K562 (cell line): ENCODE results near the gene CALD1. TPM values are rescaled to one million over a fixed set of nuclear protein-coding genes. Genes with fewer than 3 reads are reported as not detected.
A peak's percentile ranks its signal among the peaks of the same experiment; 100 is the strongest.

Source experiments
- ATAC-seq: fragments of 200-7000 bp; cut with Tn5 transposase; 3 replicates; pipeline ENCODE4 v1.9.1; 2020; ENCODE audit warnings: moderate library complexity
- Bru-seq: library from RNA; stranded (reverse); fragments of 400-500 nt; gene quantifications from one replicate; lab custom pipeline; 2021; lab: Mats Ljungman, UMichigan
- BruChase-seq, 2 experiments: library from RNA; stranded (reverse); fragments of 400-500 nt; gene quantifications; one replicate each; lab custom pipeline; 2021; lab: Mats Ljungman, UMichigan
- BruUV-seq: library from RNA; stranded (reverse); fragments of 400-500 nt; replicated peaks from 2 replicates; lab custom pipeline; 2021; lab: Mats Ljungman, UMichigan
- CTCF ChIA-PET: fragments of 300-600 bp; formaldehyde crosslinking; extraction: SDS; loops from one replicate; lab custom pipeline; 2021; ENCODE audit warnings: low intra/inter-chr PET ratio; lab: Yijun Ruan, JAX
- POLR2A ChIA-PET: fragments of 300-600, 350-650 bp; sonication (Branson Sonifier 250); formaldehyde crosslinking; extraction: SDS; loops from one replicate; lab custom pipeline; 2021; ENCODE audit warnings: antibody characterized with exemption, inconsistent platforms; lab: Yijun Ruan, JAX
- DNase-seq, 4 experiments: peaks; one replicate each; pipeline versions ENCODE4 v3.0.0 to v3.0.0-alpha.2; 2011 to 2018; ENCODE audit warnings: low spot score in 3 of 4, mixed read lengths in 3 of 4; ENCODE audit errors: extremely low read depth in 1 of 4
- FAIRE-seq: peaks from 2 replicates; lab custom pipeline; 2011; peaks lifted over from hg19 to GRCh38; lab: Jason Lieb, UNC
- H2AFZ ChIP-seq: 2 replicates; pipeline ENCODE4 v1.6.0; 2011; ENCODE audit warnings: low read depth, low read length, control low read depth, inconsistent platforms
- H3K27ac ChIP-seq: fragments of 200-600 bp; 3 replicates; pipeline ENCODE4 v1.8.0; 2011; ENCODE audit warnings: low read depth, mild to moderate bottlenecking, control low read depth, inconsistent platforms, low read length, moderate library complexity, mixed read lengths; ENCODE audit errors: extremely low read depth
- H3K27me3 ChIP-seq, 2 experiments: fragments of 300-600 bp in 1 of 2; 2 replicates in 1 of 2; 3 replicates in 1 of 2; pipeline versions ENCODE4 v1.6.0 to v1.8.0; 2011; ENCODE audit warnings: inconsistent platforms in 2 of 2, low read length in 2 of 2, mild to moderate bottlenecking in 1 of 2, mixed read lengths in 1 of 2, moderate library complexity in 1 of 2; ENCODE audit not compliant: control insufficient read depth in 2 of 2, insufficient read depth in 2 of 2
- H3K36me3 ChIP-seq: fragments of 300-600 bp; 3 replicates; pipeline ENCODE4 v1.8.0; 2011; ENCODE audit warnings: mild to moderate bottlenecking, low read length, inconsistent platforms; ENCODE audit not compliant: control insufficient read depth, insufficient read depth
- H3K4me1 ChIP-seq, 2 experiments: fragments of 200-600 bp in 1 of 2; replicated peaks in 1 of 2; 2 replicates in 1 of 2; 3 replicates in 1 of 2; pipeline versions ENCODE4 v1.5.1 to v1.8.0; 2011; ENCODE audit warnings: inconsistent platforms in 2 of 2, low read length in 2 of 2, mild to moderate bottlenecking in 1 of 2, mixed read lengths in 1 of 2, moderate library complexity in 1 of 2; ENCODE audit not compliant: control insufficient read depth in 2 of 2, insufficient read depth in 2 of 2
- H3K4me2 ChIP-seq: 2 replicates; pipeline ENCODE4 v1.6.1; 2011; ENCODE audit warnings: low read length, control low read depth, inconsistent platforms, mixed read lengths; ENCODE audit not compliant: insufficient read depth
- H3K4me3 ChIP-seq: fragments of 200-600 bp; sonication (generic), shearing (Covaris generic); 2 replicates; pipeline ENCODE4 v1.5.1; 2016; ENCODE audit warnings: control low read depth, inconsistent platforms
- H3K79me2 ChIP-seq: fragments of 200-600 bp; 3 replicates; pipeline ENCODE4 v1.8.0; 2011; ENCODE audit warnings: low read length, inconsistent platforms; ENCODE audit not compliant: control insufficient read depth, insufficient read depth
- H3K9ac ChIP-seq, 2 experiments: 2 replicates each; pipeline versions ENCODE4 v1.6.0 to v1.6.1; 2011; ENCODE audit warnings: low read depth in 2 of 2, low read length in 2 of 2, control low read depth in 1 of 2, inconsistent platforms in 1 of 2, mild to moderate bottlenecking in 1 of 2, mixed read lengths in 1 of 2; ENCODE audit not compliant: insufficient read depth in 1 of 2
- H3K9me1 ChIP-seq: one replicate; pipeline ENCODE4 v1.6.0; 2011; ENCODE audit warnings: inconsistent platforms, mild to moderate bottlenecking, low read length, moderate library complexity; ENCODE audit not compliant: control insufficient read depth, insufficient read depth
- H3K9me3 ChIP-seq: replicated peaks from 2 replicates; pipeline ENCODE4 v1.5.1; 2011; ENCODE audit warnings: low read depth, low read length, inconsistent platforms; ENCODE audit not compliant: control insufficient read depth, insufficient read depth
- H4K20me1 ChIP-seq: replicated peaks from 2 replicates; pipeline ENCODE4 v1.6.1; 2011; ENCODE audit warnings: low read length, inconsistent platforms, mixed read lengths; ENCODE audit not compliant: control insufficient read depth, insufficient read depth
- GTF2E2 ChIP-seq: fragments of 200-800 bp; sonication (Bioruptor generic); IDR thresholded peaks from 2 replicates; pipeline ENCODE4 v1.6.1; 2016; ENCODE audit warnings: missing genetic modification characterization, missing compliant biosample characterization
- KDM4B ChIP-seq, 2 experiments: fragments of 450-650 bp in 1 of 2; sonication (generic) in 1 of 2; IDR thresholded peaks; 2 replicates each; pipeline ENCODE4 v1.6.1; 2016 to 2017; ENCODE audit warnings: borderline replicate concordance in 2 of 2, antibody characterized with exemption in 1 of 2, low read depth in 1 of 2, mild to moderate bottlenecking in 1 of 2
- KLF6 ChIP-seq: fragments of 250-450 bp; sonication (Bioruptor Pico); IDR thresholded peaks from 2 replicates; pipeline ENCODE4 v1.4.0; 2020; ENCODE audit warnings: mild to moderate bottlenecking, moderate library complexity, borderline replicate concordance
- WGBS: fragments of 100-300 bp; shearing (Covaris generic); methylation state at CpG from one replicate; pipeline ENCODE4 v1.1.6; 2016; ENCODE audit warnings: low coverage, mixed read lengths; ENCODE audit not compliant: insufficient coverage; ENCODE audit errors: missing lambda C conversion rate; 5-methylcytosine and 5-hydroxymethylcytosine counted together
- in situ Hi-C: fragments of 300-500 bp; cut with MboI; formaldehyde crosslinking; loops from 4 replicates; pipeline ENCODE4 v1.15.0; 2018; ENCODE audit warnings: inconsistent platforms, mixed read lengths
- intact Hi-C: fragments of 100-400 bp; cut with micrococcal nuclease; formaldehyde crosslinking; loops from 2 replicates; pipeline ENCODE4 v1.14.2; 2022
- long read RNA-seq, 3 experiments: library from polyadenylated mRNA in 2 of 3; library from RNA in 1 of 3; unstranded in 2 of 3; stranded (forward) in 1 of 3; transcript quantifications; one replicate each; pipeline ENCODE4 v2.0.0, GENCODE V29; 2019 to 2022
- polyA minus RNA-seq, 3 experiments: library from RNA; depleted of rRNA, polyadenylated mRNA; stranded (reverse); fragments of >200 nt; gene quantifications; 2 replicates each; pipeline ENCODE4 v1.2.3, GENCODE V29; 2011
- polyA plus RNA-seq, 8 experiments: library from polyadenylated mRNA; depleted of rRNA in 4 of 8; stranded (reverse) in 5 of 8; unstranded in 3 of 8; fragments of >200 nt; fragmentation: Nextera tagmentation in 2 of 8; fragmentation: Illumina TruSeq in 1 of 8; extraction: Ambion mirVana in 2 of 8; extraction: Trizol in 1 of 8; gene quantifications; 2 replicates each; pipeline versions ENCODE4 v1.2.1 to v1.2.3, GENCODE V29; 2011 to 2014; ENCODE audit warnings: inconsistent platforms in 1 of 8, missing spikeins in 1 of 8
- total RNA-seq, 7 experiments: library from RNA; depleted of rRNA in 6 of 7; stranded (reverse); fragments of >200 nt in 6 of 7; fragmentation: Illumina TruSeq in 2 of 7; extraction: Trizol in 2 of 7; gene quantifications; 2 replicates each; pipeline versions ENCODE4 v1.2.1 to v1.2.3, GENCODE V29; 2011 to 2021; ENCODE audit warnings: low replicate concordance in 1 of 7
- TF ChIP-seq, protein P1 (sequence below), 2 experiments: fragments of 450-650 bp; formaldehyde crosslinking in 1 of 2; IDR thresholded peaks; 2 replicates each; pipeline versions ENCODE4 v1.4.0 to v1.6.1; 2014 to 2020; ENCODE audit warnings: mild to moderate bottlenecking in 2 of 2, borderline replicate concordance in 1 of 2, low read depth in 1 of 2

CALD1 gene, protein sequence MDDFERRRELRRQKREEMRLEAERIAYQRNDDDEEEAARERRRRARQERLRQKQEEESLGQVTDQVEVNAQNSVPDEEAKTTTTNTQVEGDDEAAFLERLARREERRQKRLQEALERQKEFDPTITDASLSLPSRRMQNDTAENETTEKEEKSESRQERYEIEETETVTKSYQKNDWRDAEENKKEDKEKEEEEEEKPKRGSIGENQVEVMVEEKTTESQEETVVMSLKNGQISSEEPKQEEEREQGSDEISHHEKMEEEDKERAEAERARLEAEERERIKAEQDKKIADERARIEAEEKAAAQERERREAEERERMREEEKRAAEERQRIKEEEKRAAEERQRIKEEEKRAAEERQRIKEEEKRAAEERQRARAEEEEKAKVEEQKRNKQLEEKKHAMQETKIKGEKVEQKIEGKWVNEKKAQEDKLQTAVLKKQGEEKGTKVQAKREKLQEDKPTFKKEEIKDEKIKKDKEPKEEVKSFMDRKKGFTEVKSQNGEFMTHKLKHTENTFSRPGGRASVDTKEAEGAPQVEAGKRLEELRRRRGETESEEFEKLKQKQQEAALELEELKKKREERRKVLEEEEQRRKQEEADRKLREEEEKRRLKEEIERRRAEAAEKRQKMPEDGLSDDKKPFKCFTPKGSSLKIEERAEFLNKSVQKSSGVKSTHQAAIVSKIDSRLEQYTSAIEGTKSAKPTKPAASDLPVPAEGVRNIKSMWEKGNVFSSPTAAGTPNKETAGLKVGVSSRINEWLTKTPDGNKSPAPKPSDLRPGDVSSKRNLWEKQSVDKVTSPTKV
- total RNA-seq (2011; cell fraction: chromatin; rRNA removed; ENCODE audit: low replicate concordance): 0.65 TPM in 1 of 2 replicates, not detected in the other
- not detected in 2 replicates for total RNA-seq (2011; cell fraction: nucleolus; rRNA removed)
- not detected in 2 replicates for total RNA-seq (2011; cell fraction: nucleoplasm; rRNA removed)
- total RNA-seq (2014; rRNA removed) (not detected in 2 replicates), total RNA-seq (2014; rRNA removed; fragmentation: Illumina TruSeq; extraction: Trizol) (not detected in 2 replicates), total RNA-seq (2015; rRNA removed; fragmentation: Illumina TruSeq; extraction: Trizol) (not detected in 2 replicates), total RNA-seq (2021) (0.40 and 0.89 TPM in 2 replicates), polyA plus RNA-seq (2011; rRNA removed) (not detected in 2 replicates), polyA plus RNA-seq (2014; fragmentation: Illumina TruSeq; extraction: Trizol) (not detected in 2 replicates), polyA plus RNA-seq (2014; fragmentation: Nextera tagmentation; extraction: Ambion mirVana) (not detected), polyA plus RNA-seq (2014; rRNA removed) (not detected in 2 replicates), polyA minus RNA-seq (2011; rRNA and poly(A)+ RNA removed) (0.04 TPM in 1 of 2 replicates, not detected in the other), Bru-seq, nascent RNA (percentile 11 among the genes with signal in this experiment), BruChase-seq, experiment 1, labeled RNA remaining after a 2-hour chase (percentile 10 among the genes with signal in this experiment), BruChase-seq, experiment 2, labeled RNA remaining after a 6-hour chase (percentile 11 among the genes with signal in this experiment)
- 0.06 and 0.18 TPM in 2 replicates for polyA plus RNA-seq (2011; cell fraction: cytosol; rRNA removed)
- polyA plus RNA-seq (2011; cell fraction: nucleus; rRNA removed): not detected in 2 replicates
- 0.07 TPM in 1 of 2 replicates, not detected in the other for polyA plus RNA-seq (2012)
- polyA minus RNA-seq (2011; cell fraction: cytosol; rRNA and poly(A)+ RNA removed): 4.7 TPM in 1 of 2 replicates, not detected in the other
- 0.40 TPM in 1 of 2 replicates, not detected in the other for polyA minus RNA-seq (2011; cell fraction: nucleus; rRNA and poly(A)+ RNA removed)
- long read RNA-seq, experiment 1: 0 reads
- long read RNA-seq, experiment 2: 0 reads
- long read RNA-seq, experiment 3: 0 reads

DNA sequence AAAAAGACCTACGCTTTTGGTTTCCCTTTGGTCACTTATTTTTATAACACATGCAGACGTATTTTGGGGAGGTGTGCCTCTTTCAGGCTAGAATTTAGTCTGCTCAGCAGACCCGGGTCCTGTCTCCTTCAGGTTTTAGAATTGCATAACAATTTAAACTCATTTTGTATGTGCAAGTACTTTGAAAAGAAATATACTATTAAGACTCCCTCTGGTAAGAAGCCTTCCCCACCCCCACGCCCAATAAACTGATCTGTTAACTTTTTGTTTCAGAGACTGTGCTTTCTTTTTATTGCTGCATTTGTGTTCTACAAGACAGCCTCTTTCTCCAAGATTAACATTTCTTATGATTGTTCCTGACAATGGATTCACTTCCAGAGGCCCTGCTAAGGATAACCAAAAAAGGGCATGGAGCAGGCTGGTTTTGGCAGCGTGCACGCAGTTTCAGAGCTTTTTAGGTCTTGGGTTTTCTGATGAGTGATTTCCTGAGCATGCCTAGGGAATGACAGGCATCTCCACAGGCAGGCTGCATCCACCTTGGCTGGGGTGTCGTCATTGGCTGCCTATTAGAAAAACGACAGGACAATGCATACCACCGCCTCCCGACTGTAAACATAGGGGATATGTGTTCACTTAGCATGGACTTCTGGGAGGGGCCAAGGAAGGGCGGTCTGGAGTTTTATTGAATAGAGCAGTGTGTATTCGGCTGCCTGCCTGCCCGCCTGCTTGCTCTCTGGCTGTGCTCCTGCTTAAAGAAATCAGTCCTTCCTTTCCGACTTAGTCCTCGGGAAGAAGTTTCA, at the start of gene CALD1:
Gene CALD1 (plus strand): TSS at position 694 of the 800 bp plus-strand sequence. CDS start 88,100 bp downstream, outside the sequence.
- no peak for DNase-seq
- Histone ChIP-seq H3K36me3 (no peaks in the 10 kb centered on the region), H4K20me1 (no peaks in the 10 kb centered on the region), H3K9me3 (no peaks in the 10 kb centered on the region), H3K4me1 (no peaks in the 10 kb centered on the region), H3K27me3 (peaks cover 31 to 40% of the 10 kb centered on the region in 2 experiments; a peak in 4 of 5 replicates), H3K9ac (no peak within 1 kb of the TSS), H3K4me3 (no peak within 1 kb of the TSS), H3K27ac (no peak within 1 kb of the TSS), H3K79me2 (no peaks in the 10 kb centered on the region), H2AFZ (no peak within 1 kb of the TSS), H3K4me2 (no peak within 1 kb of the TSS), H3K9me1 (no peaks in the 10 kb centered on the region)
- BruUV-seq: no TSS peak
- POLR2A ChIA-PET: interaction anchor here (0.7 kb wide), 1 partner anchor 131 kb away, joined by 3 read pairs; no protein-coding TSS in a partner anchor
- in situ Hi-C loops: no loop called here
- CTCF ChIA-PET: no interaction called here
- no peak for FAIRE-seq
- ATAC-seq: peak; percentile 49; the same call in 2 of the 3 replicates
- intact Hi-C loops: no loop called here
- 1% methylated on average over 15 of the region's 15 CpGs for WGBS
- no peak for TF ChIP-seq KDM4B (IDR thresholded peaks at IDR 0.05; ENCODE audit: borderline replicate concordance in 2 of 2, low read depth in 1 of 2)
- no peak for TF ChIP-seq KLF6 (CRISPR knock-in tag)
- no peak for TF ChIP-seq GTF2E2 (tag)
- TF ChIP-seq, protein P1, sequence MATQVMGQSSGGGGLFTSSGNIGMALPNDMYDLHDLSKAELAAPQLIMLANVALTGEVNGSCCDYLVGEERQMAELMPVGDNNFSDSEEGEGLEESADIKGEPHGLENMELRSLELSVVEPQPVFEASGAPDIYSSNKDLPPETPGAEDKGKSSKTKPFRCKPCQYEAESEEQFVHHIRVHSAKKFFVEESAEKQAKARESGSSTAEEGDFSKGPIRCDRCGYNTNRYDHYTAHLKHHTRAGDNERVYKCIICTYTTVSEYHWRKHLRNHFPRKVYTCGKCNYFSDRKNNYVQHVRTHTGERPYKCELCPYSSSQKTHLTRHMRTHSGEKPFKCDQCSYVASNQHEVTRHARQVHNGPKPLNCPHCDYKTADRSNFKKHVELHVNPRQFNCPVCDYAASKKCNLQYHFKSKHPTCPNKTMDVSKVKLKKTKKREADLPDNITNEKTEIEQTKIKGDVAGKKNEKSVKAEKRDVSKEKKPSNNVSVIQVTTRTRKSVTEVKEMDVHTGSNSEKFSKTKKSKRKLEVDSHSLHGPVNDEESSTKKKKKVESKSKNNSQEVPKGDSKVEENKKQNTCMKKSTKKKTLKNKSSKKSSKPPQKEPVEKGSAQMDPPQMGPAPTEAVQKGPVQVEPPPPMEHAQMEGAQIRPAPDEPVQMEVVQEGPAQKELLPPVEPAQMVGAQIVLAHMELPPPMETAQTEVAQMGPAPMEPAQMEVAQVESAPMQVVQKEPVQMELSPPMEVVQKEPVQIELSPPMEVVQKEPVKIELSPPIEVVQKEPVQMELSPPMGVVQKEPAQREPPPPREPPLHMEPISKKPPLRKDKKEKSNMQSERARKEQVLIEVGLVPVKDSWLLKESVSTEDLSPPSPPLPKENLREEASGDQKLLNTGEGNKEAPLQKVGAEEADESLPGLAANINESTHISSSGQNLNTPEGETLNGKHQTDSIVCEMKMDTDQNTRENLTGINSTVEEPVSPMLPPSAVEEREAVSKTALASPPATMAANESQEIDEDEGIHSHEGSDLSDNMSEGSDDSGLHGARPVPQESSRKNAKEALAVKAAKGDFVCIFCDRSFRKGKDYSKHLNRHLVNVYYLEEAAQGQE (IDR thresholded peaks at IDR 0.05; ENCODE audit: borderline replicate concordance): no peak
- TF ChIP-seq, protein P1 (CRISPR knock-in tag; IDR thresholded peaks at IDR 0.05; ENCODE audit: low read depth): no peak
